HEK293 (cell line): ENCODE data around the gene ZNF410.

Source experiments
- CTCF ChIP-seq: fragments of 450-650 bp; formaldehyde crosslinking; IDR thresholded peaks from 2 replicates; pipeline ENCODE4 v1.5.1; 2016; ENCODE audit warnings: missing biosample characterization, missing genetic modification characterization
- ZBTB44 ChIP-seq: fragments of 450-650 bp; IDR thresholded peaks from 2 replicates; pipeline ENCODE4 v1.5.1; 2018; ENCODE audit warnings: missing biosample characterization, mild to moderate bottlenecking, missing genetic modification characterization
- ZNF274 ChIP-seq, 2 experiments: fragments of 200-500 bp in 1 of 2; fragments of 450-650 bp in 1 of 2; sonication (Bioruptor generic) in 1 of 2; formaldehyde crosslinking in 1 of 2; IDR thresholded peaks; 2 replicates each; pipeline versions ENCODE4 v1.5.1 to v1.6.1; 2014 to 2016; ENCODE audit warnings: borderline replicate concordance in 1 of 2, inconsistent platforms in 1 of 2, low read length in 1 of 2, missing biosample characterization in 1 of 2, missing genetic modification characterization in 1 of 2
- ZNF341 ChIP-seq: fragments of 450-650 bp; formaldehyde crosslinking; IDR thresholded peaks from 2 replicates; pipeline ENCODE4; 2016; ENCODE audit warnings: low read depth, missing biosample characterization, missing genetic modification characterization
- ZNF596 ChIP-seq: fragments of 450-650 bp; IDR thresholded peaks from 2 replicates; pipeline ENCODE4 v1.5.0; 2018; ENCODE audit warnings: missing biosample characterization, mild to moderate bottlenecking, missing genetic modification characterization, moderate library complexity
- ZNF701 ChIP-seq: fragments of 450-650 bp; formaldehyde crosslinking; IDR thresholded peaks from 2 replicates; pipeline ENCODE4 v1.5.1; 2016; ENCODE audit warnings: missing biosample characterization, missing genetic modification characterization
- ZNF704 ChIP-seq: fragments of 450-650 bp; formaldehyde crosslinking; IDR thresholded peaks from 2 replicates; pipeline ENCODE4 v1.5.1; 2016; ENCODE audit warnings: missing biosample characterization, missing genetic modification characterization
- ZSCAN18 ChIP-seq: fragments of 450-650 bp; formaldehyde crosslinking; IDR thresholded peaks from 2 replicates; pipeline ENCODE4 v1.5.1; 2016; ENCODE audit warnings: missing biosample characterization, missing genetic modification characterization

DNA sequence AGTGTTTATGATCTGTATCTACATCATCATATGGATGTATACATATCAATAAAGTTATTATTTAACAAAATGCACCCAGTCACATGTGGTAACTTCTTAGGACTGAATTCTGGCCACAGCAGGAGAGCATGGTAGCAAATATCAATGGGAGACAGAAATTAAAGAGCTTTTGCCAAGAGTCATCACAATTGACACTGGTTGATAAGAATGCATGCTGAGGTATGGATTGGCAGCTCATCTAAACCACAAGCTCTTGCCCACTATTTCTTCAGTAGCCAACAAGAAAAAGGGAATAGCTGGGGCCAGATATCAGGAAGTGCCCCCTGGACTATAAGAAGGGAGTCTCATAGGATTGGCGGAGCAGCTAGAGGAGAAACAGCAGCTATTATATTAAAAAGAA, 44.5 kb upstream of the ZNF410 start:
- TF ChIP-seq CTCF (no peak), ZNF596 (no peak), ZNF701 (tag by site-specific recombination) (no peak), ZSCAN18 (tag by site-specific recombination) (no peak), ZNF341 (tag by site-specific recombination) (no peak), ZNF704 (tag by site-specific recombination) (no peak), ZBTB44 (no peak), ZNF274 (IDR thresholded peaks at IDR 0.05; ENCODE audit: low read length) (no peak), ZNF274 (tag by site-specific recombination; IDR thresholded peaks at IDR 0.05; ENCODE audit: borderline replicate concordance) (no peak)
